ENCODE measurements around the gene OTOF.

DNA sequence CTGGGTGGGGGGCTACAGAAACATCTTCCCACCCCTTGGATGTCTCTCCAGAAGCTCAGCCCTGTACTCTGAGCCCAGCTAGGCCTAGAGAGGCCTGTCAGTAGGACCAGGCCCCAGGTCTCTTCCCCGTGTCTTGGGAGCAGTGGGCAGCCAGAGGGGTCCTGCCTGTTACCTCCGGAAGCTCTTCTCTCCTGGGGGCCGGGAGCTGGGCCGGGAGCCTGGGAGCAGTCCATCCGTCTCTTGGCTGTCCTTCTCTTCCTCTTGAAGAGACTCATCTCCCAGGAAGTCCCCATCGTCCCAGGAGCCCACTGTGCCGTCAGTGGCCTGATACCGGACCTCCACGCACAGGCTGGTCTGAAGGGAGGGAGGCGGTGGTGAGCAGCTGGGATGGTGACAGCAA, 38.3 kb upstream of the OTOF start:
- TF ChIP-seq CTCF (IDR thresholded peaks at IDR 0.05; ENCODE audit: low read length): no peak
- TF ChIP-seq EZH2 (optimal IDR thresholded peaks at IDR 0.05; ENCODE audit: low read depth, low read length): no peak

Data from MM.1S (cell line).